HEK293 (cell line): ENCODE measurements around the gene CAPS.
A peak's percentile ranks its signal among the peaks of the same experiment; 100 is the strongest.

Source experiments
- GLIS1 ChIP-seq: fragments of 450-650 bp; formaldehyde crosslinking; IDR thresholded peaks from 2 replicates; pipeline ENCODE4 v1.5.1; 2016; ENCODE audit warnings: missing biosample characterization, missing genetic modification characterization
- HOXA7 ChIP-seq: sonication (generic); formaldehyde crosslinking; IDR thresholded peaks from 2 replicates; pipeline ENCODE4 v1.8.1; 2022; ENCODE audit warnings: missing genetic modification reagents, borderline replicate concordance
- IKZF3 ChIP-seq: fragments of 450-650 bp; IDR thresholded peaks from 2 replicates; pipeline ENCODE4 v1.5.0; 2018; ENCODE audit warnings: missing biosample characterization, mild to moderate bottlenecking, missing genetic modification characterization, moderate library complexity
- KLF9 ChIP-seq: fragments of 450-650 bp; formaldehyde crosslinking; IDR thresholded peaks from 2 replicates; pipeline ENCODE4 v1.5.1; 2016; ENCODE audit warnings: missing biosample characterization, missing genetic modification characterization, low read depth
- TRIM28 ChIP-seq: IDR thresholded peaks from 2 replicates; pipeline ENCODE4 v1.6.1; 2011; ENCODE audit warnings: low read length, control low read depth, borderline replicate concordance
- ZBTB8A ChIP-seq: fragments of 450-650 bp; formaldehyde crosslinking; IDR thresholded peaks from 2 replicates; pipeline ENCODE4 v1.5.1; 2016; ENCODE audit warnings: missing biosample characterization, missing genetic modification characterization
- ZFP3 ChIP-seq: fragments of 450-650 bp; formaldehyde crosslinking; IDR thresholded peaks from 2 replicates; pipeline ENCODE4 v1.5.1; 2016; ENCODE audit warnings: low read depth, missing biosample characterization, missing genetic modification characterization
- ZNF223 ChIP-seq: fragments of 450-650 bp; formaldehyde crosslinking; IDR thresholded peaks from 2 replicates; pipeline ENCODE4 v1.5.1; 2016; ENCODE audit warnings: missing biosample characterization, missing genetic modification characterization
- ZNF335 ChIP-seq: fragments of 450-650 bp; formaldehyde crosslinking; conservative IDR thresholded peaks from 2 replicates; pipeline ENCODE4 v1.5.1; 2016; ENCODE audit warnings: missing biosample characterization, missing genetic modification characterization
- ZNF354C ChIP-seq: fragments of 450-650 bp; formaldehyde crosslinking; IDR thresholded peaks from 2 replicates; pipeline ENCODE4 v1.5.1; 2016; ENCODE audit warnings: missing biosample characterization, missing genetic modification characterization, low read depth, borderline replicate concordance
- ZNF366 ChIP-seq: fragments of 450-650 bp; formaldehyde crosslinking; conservative IDR thresholded peaks from 2 replicates; pipeline ENCODE4 v1.5.1; 2016; ENCODE audit warnings: missing biosample characterization, missing genetic modification characterization
- ZNF423 ChIP-seq: fragments of 450-650 bp; formaldehyde crosslinking; IDR thresholded peaks from 2 replicates; pipeline ENCODE4 v1.5.1; 2016; ENCODE audit warnings: missing biosample characterization, missing genetic modification characterization
- ZNF501 ChIP-seq: fragments of 450-650 bp; formaldehyde crosslinking; IDR thresholded peaks from 2 replicates; pipeline ENCODE4 v1.5.1; 2016; ENCODE audit warnings: missing biosample characterization, missing genetic modification characterization
- ZNF558 ChIP-seq: fragments of 450-650 bp; formaldehyde crosslinking; IDR thresholded peaks from 2 replicates; pipeline ENCODE4 v1.5.1; 2016; ENCODE audit warnings: missing biosample characterization, missing genetic modification characterization
- ZNF623 ChIP-seq: fragments of 450-650 bp; formaldehyde crosslinking; IDR thresholded peaks from 2 replicates; pipeline ENCODE4 v1.5.1; 2016; ENCODE audit warnings: missing biosample characterization, missing genetic modification characterization
- ZNF629 ChIP-seq: fragments of 450-650 bp; formaldehyde crosslinking; IDR thresholded peaks from 2 replicates; pipeline ENCODE4 v1.5.1; 2017; ENCODE audit warnings: missing biosample characterization, missing genetic modification characterization
- ZNF777 ChIP-seq: fragments of 450-650 bp; formaldehyde crosslinking; IDR thresholded peaks from 2 replicates; pipeline ENCODE4 v1.5.1; 2017; ENCODE audit warnings: missing biosample characterization, missing genetic modification characterization, borderline replicate concordance
- ZNF791 ChIP-seq: fragments of 450-650 bp; formaldehyde crosslinking; IDR thresholded peaks from 2 replicates; pipeline ENCODE4 v1.5.1; 2016; ENCODE audit warnings: missing biosample characterization, missing genetic modification characterization
- ZNF792 ChIP-seq: fragments of 450-650 bp; formaldehyde crosslinking; IDR thresholded peaks from 2 replicates; pipeline ENCODE4 v1.5.1; 2016; ENCODE audit warnings: missing biosample characterization, missing genetic modification characterization
- TF ChIP-seq, protein P1 (sequence below): fragments of 450-650 bp; formaldehyde crosslinking; IDR thresholded peaks from 2 replicates; pipeline ENCODE4 v1.5.1; 2016; ENCODE audit warnings: missing biosample characterization, missing genetic modification characterization, borderline replicate concordance
- TF ChIP-seq, protein P2 (sequence below): fragments of 450-650 bp; formaldehyde crosslinking; IDR thresholded peaks from 2 replicates; pipeline ENCODE4 v1.5.1; 2016; ENCODE audit warnings: missing biosample characterization, missing genetic modification characterization
- TF ChIP-seq, protein P3 (sequence below): fragments of 450-650 bp; formaldehyde crosslinking; IDR thresholded peaks from 2 replicates; pipeline ENCODE4 v1.5.1; 2017; ENCODE audit warnings: missing biosample characterization, missing genetic modification characterization
- TF ChIP-seq, protein P4 (sequence below): fragments of 450-650 bp; formaldehyde crosslinking; IDR thresholded peaks from 2 replicates; pipeline ENCODE4 v1.5.1; 2016; ENCODE audit warnings: missing biosample characterization, missing genetic modification characterization
- TF ChIP-seq, protein P5 (sequence below): fragments of 450-650 bp; formaldehyde crosslinking; IDR thresholded peaks from 2 replicates; pipeline ENCODE4 v1.5.1; 2016; ENCODE audit warnings: missing biosample characterization, missing genetic modification characterization
- TF ChIP-seq, protein P6 (sequence below): fragments of 450-650 bp; formaldehyde crosslinking; IDR thresholded peaks from 2 replicates; pipeline ENCODE4 v1.5.1; 2016; ENCODE audit warnings: missing biosample characterization, missing genetic modification characterization

CAPS gene

DNA sequence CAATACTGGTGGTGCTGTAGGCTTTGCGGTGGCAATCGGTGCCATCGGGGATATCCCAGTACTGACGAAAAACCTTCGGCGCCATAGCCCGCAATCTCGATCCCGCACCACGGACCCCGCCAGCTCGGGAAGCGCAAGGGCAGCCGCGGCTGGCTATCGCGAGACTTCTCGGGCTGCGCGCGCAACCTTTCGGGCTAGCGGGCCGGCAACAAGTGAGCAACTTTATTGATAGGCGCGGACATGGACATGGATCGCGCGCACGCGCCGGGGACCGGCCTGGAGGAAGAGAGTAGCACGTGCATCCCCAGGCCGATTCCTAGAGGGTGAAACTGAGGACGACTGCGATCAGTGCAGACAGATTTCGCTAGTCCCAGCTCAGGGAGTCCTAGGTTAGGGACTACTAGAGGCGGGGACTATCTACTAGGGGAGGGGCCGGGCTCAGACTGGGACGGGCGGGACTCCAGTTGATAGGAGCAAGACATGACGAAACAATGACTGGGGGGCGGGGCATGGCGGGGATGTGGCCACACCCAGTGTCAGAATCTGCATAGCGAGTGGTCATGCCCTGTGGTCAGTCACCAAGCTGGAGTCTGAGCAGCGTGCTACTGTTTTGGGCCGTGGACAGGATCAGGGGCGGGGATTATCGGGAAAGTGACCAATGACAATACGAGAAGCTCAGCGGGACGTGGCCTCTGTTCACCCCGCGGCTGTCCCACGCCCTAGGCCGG, 10.3 kb upstream of the CAPS start, which contains the start of gene NDUFA11 (continued):
- TF ChIP-seq, protein P1, sequence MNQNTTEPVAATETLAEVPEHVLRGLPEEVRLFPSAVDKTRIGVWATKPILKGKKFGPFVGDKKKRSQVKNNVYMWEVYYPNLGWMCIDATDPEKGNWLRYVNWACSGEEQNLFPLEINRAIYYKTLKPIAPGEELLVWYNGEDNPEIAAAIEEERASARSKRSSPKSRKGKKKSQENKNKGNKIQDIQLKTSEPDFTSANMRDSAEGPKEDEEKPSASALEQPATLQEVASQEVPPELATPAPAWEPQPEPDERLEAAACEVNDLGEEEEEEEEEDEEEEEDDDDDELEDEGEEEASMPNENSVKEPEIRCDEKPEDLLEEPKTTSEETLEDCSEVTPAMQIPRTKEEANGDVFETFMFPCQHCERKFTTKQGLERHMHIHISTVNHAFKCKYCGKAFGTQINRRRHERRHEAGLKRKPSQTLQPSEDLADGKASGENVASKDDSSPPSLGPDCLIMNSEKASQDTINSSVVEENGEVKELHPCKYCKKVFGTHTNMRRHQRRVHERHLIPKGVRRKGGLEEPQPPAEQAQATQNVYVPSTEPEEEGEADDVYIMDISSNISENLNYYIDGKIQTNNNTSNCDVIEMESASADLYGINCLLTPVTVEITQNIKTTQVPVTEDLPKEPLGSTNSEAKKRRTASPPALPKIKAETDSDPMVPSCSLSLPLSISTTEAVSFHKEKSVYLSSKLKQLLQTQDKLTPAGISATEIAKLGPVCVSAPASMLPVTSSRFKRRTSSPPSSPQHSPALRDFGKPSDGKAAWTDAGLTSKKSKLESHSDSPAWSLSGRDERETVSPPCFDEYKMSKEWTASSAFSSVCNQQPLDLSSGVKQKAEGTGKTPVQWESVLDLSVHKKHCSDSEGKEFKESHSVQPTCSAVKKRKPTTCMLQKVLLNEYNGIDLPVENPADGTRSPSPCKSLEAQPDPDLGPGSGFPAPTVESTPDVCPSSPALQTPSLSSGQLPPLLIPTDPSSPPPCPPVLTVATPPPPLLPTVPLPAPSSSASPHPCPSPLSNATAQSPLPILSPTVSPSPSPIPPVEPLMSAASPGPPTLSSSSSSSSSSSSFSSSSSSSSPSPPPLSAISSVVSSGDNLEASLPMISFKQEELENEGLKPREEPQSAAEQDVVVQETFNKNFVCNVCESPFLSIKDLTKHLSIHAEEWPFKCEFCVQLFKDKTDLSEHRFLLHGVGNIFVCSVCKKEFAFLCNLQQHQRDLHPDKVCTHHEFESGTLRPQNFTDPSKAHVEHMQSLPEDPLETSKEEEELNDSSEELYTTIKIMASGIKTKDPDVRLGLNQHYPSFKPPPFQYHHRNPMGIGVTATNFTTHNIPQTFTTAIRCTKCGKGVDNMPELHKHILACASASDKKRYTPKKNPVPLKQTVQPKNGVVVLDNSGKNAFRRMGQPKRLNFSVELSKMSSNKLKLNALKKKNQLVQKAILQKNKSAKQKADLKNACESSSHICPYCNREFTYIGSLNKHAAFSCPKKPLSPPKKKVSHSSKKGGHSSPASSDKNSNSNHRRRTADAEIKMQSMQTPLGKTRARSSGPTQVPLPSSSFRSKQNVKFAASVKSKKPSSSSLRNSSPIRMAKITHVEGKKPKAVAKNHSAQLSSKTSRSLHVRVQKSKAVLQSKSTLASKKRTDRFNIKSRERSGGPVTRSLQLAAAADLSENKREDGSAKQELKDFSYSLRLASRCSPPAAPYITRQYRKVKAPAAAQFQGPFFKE (tag by site-specific recombination), result no peak
- TF ChIP-seq TRIM28 (0 out of 2 replicates have a peak, but pooled peaks have one; percentile 23), ZNF629 (peak; percentile 89), ZNF335 (tag by site-specific recombination) (peak; percentile 76), ZNF558 (tag by site-specific recombination) (peak; percentile 40; the same call in 1 of the 2 replicates), HOXA7 (no peak), ZNF223 (tag by site-specific recombination) (no peak), ZNF792 (tag by site-specific recombination) (no peak), IKZF3 (tag by site-specific recombination) (0 out of 2 replicates have a peak, but pooled peaks have one; percentile 20), ZNF623 (tag by site-specific recombination) (peak; percentile 15; the same call in 1 of the 2 replicates), ZFP3 (tag by site-specific recombination) (no peak), ZNF366 (tag by site-specific recombination) (no peak), GLIS1 (tag by site-specific recombination) (no peak; the same call in 1 of the 2 replicates), ZNF354C (tag by site-specific recombination) (no peak), KLF9 (tag by site-specific recombination) (peak; percentile 94), ZBTB8A (tag by site-specific recombination) (peak; percentile 50), ZNF423 (no peak), ZNF777 (tag by site-specific recombination) (no peak), ZNF791 (tag by site-specific recombination) (no peak), ZNF501 (tag by site-specific recombination) (peak; percentile 72)
- TF ChIP-seq, protein P2, sequence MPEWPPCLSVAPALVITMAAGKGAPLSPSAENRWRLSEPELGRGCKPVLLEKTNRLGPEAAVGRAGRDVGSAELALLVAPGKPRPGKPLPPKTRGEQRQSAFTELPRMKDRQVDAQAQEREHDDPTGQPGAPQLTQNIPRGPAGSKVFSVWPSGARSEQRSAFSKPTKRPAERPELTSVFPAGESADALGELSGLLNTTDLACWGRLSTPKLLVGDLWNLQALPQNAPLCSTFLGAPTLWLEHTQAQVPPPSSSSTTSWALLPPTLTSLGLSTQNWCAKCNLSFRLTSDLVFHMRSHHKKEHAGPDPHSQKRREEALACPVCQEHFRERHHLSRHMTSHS (tag by site-specific recombination), result 0 out of 2 replicates have a peak, but pooled peaks have one; percentile 1
- TF ChIP-seq, protein P3, sequence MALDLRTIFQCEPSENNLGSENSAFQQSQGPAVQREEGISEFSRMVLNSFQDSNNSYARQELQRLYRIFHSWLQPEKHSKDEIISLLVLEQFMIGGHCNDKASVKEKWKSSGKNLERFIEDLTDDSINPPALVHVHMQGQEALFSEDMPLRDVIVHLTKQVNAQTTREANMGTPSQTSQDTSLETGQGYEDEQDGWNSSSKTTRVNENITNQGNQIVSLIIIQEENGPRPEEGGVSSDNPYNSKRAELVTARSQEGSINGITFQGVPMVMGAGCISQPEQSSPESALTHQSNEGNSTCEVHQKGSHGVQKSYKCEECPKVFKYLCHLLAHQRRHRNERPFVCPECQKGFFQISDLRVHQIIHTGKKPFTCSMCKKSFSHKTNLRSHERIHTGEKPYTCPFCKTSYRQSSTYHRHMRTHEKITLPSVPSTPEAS (tag by site-specific recombination), result no peak
- TF ChIP-seq, protein P4, sequence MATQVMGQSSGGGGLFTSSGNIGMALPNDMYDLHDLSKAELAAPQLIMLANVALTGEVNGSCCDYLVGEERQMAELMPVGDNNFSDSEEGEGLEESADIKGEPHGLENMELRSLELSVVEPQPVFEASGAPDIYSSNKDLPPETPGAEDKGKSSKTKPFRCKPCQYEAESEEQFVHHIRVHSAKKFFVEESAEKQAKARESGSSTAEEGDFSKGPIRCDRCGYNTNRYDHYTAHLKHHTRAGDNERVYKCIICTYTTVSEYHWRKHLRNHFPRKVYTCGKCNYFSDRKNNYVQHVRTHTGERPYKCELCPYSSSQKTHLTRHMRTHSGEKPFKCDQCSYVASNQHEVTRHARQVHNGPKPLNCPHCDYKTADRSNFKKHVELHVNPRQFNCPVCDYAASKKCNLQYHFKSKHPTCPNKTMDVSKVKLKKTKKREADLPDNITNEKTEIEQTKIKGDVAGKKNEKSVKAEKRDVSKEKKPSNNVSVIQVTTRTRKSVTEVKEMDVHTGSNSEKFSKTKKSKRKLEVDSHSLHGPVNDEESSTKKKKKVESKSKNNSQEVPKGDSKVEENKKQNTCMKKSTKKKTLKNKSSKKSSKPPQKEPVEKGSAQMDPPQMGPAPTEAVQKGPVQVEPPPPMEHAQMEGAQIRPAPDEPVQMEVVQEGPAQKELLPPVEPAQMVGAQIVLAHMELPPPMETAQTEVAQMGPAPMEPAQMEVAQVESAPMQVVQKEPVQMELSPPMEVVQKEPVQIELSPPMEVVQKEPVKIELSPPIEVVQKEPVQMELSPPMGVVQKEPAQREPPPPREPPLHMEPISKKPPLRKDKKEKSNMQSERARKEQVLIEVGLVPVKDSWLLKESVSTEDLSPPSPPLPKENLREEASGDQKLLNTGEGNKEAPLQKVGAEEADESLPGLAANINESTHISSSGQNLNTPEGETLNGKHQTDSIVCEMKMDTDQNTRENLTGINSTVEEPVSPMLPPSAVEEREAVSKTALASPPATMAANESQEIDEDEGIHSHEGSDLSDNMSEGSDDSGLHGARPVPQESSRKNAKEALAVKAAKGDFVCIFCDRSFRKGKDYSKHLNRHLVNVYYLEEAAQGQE (tag by site-specific recombination), result no peak
- TF ChIP-seq, protein P5, sequence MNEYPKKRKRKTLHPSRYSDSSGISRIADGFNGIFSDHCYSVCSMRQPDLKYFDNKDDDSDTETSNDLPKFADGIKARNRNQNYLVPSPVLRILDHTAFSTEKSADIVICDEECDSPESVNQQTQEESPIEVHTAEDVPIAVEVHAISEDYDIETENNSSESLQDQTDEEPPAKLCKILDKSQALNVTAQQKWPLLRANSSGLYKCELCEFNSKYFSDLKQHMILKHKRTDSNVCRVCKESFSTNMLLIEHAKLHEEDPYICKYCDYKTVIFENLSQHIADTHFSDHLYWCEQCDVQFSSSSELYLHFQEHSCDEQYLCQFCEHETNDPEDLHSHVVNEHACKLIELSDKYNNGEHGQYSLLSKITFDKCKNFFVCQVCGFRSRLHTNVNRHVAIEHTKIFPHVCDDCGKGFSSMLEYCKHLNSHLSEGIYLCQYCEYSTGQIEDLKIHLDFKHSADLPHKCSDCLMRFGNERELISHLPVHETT (tag by site-specific recombination), result peak; percentile 89
- TF ChIP-seq, protein P6, sequence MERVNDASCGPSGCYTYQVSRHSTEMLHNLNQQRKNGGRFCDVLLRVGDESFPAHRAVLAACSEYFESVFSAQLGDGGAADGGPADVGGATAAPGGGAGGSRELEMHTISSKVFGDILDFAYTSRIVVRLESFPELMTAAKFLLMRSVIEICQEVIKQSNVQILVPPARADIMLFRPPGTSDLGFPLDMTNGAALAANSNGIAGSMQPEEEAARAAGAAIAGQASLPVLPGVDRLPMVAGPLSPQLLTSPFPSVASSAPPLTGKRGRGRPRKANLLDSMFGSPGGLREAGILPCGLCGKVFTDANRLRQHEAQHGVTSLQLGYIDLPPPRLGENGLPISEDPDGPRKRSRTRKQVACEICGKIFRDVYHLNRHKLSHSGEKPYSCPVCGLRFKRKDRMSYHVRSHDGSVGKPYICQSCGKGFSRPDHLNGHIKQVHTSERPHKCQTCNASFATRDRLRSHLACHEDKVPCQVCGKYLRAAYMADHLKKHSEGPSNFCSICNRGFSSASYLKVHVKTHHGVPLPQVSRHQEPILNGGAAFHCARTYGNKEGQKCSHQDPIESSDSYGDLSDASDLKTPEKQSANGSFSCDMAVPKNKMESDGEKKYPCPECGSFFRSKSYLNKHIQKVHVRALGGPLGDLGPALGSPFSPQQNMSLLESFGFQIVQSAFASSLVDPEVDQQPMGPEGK (tag by site-specific recombination), result peak; percentile 51; the same call in 1 of the 2 replicates
